ENCODE measurements around the gene FGFR2. TPM values are rescaled to one million over a fixed set of nuclear protein-coding genes. Genes with fewer than 3 reads are reported as not detected.

The FGFR2 gene
- total RNA-seq, 1 experiment from 2014 or later = 135 TPM

- Histone ChIP-seq H2AFZ (ENCODE audit: low read length) (no peak overlapping the region), H2BK12ac (ENCODE audit: insufficient read length, low read depth, low read length) (no peak overlapping the region), H3K18ac (ENCODE audit: insufficient read length, low read depth, low read length) (no peak overlapping the region), H2BK5ac (ENCODE audit: insufficient read length, low read length) (no peak overlapping the region), H4K91ac (ENCODE audit: insufficient read length, low read depth, low read length) (no peak overlapping the region), H3T11ph (ENCODE audit: low read length) (no peak overlapping the region), H3K9ac (ENCODE audit: extremely low read depth, insufficient read length, low read length) (no peak overlapping the region), H2BK120ac (ENCODE audit: low read depth, low read length, poor library complexity, severe bottlenecking) (no peak overlapping the region), H3K14ac (ENCODE audit: insufficient read depth, low read length) (no peak overlapping the region), H3K4me1 (ENCODE audit: insufficient read depth, low read length) (peaks cover 10% of the 10 kb centered on the region), H3K27me3 (ENCODE audit: insufficient read depth, low read length) (no peaks in the 10 kb centered on the region), H4K5ac (ENCODE audit: insufficient read length, low read depth, low read length) (no peak overlapping the region), H3K23ac (ENCODE audit: insufficient read length, low read depth, low read length) (no peak overlapping the region), H4K8ac (replicated peaks; ENCODE audit: insufficient read length, low read depth, low read length) (no peak overlapping the region), H2AK5ac (ENCODE audit: insufficient read length, low read length) (no peak overlapping the region), H2BK20ac (ENCODE audit: low read depth, low read length, poor library complexity, severe bottlenecking) (no peak overlapping the region), H3K23me2 (ENCODE audit: insufficient read length, low read depth, low read length, poor library complexity, severe bottlenecking) (no peaks in the 10 kb centered on the region), H4K20me1 (ENCODE audit: control insufficient read depth, insufficient read depth, insufficient read length) (no peaks in the 10 kb centered on the region), H3K56ac (ENCODE audit: insufficient read length, low read depth, low read length) (no peak overlapping the region), H3K79me1 (ENCODE audit: insufficient read depth, low read depth, low read length, poor library complexity, severe bottlenecking) (peaks cover 6% of the 10 kb centered on the region), H3K9me3 (ENCODE audit: control insufficient read depth, low read depth, low read length) (no peaks in the 10 kb centered on the region), H2BK15ac (ENCODE audit: low read depth, low read length) (no peak overlapping the region), H3K4me2 (ENCODE audit: insufficient read depth, insufficient read length, low read length) (no peak overlapping the region), H3K4ac (ENCODE audit: low read depth, low read length) (no peak overlapping the region), H3K27ac (ENCODE audit: insufficient read length, low read depth, low read length) (no peak overlapping the region), H3K79me2 (ENCODE audit: insufficient read depth, low read length) (peaks cover 80% of the 10 kb centered on the region; the same call in 1 of the 2 replicates)
- DNase-seq = no peak
- H3K36me3 Mint-ChIP-seq (ENCODE audit: insufficient read depth in 1 of 3, low read depth in 3 of 3) = peaks cover 64 to 89% (median 80%) of the 10 kb centered on the region in 3 experiments
- H3K4me1 Mint-ChIP-seq = peaks cover 77 to 80% of the 10 kb centered on the region in 2 experiments
- H3K4me3 Mint-ChIP-seq = no peak overlapping the region
- no peak for TF ChIP-seq CTCF (conservative IDR thresholded peaks at IDR 0.05)
- H3K27me3 Mint-ChIP-seq (ENCODE audit: low read depth) = no peaks in the 10 kb centered on the region
- no CpG with 5 or more reads among the region's 3 CpGs for WGBS (ENCODE audit: extremely low coverage, insufficient read length, low lambda C conversion rate)
- peaks cover 0 to 4% of the 10 kb centered on the region in 2 experiments; a peak in 1 of 5 replicates for H3K9me3 Mint-ChIP-seq
- peak overlapping the region in 1 of 3 experiments; percentile 49; a peak in 1 of 7 replicates for H3K27ac Mint-ChIP-seq
Observed at GRCh38 chr10:121589553-121589952, 8.7 kb downstream of the FGFR2 start.

All from H9 (cell line).